Measurements from ENCODE around the gene ELMO1.

- TF ChIP-seq, protein P1, sequence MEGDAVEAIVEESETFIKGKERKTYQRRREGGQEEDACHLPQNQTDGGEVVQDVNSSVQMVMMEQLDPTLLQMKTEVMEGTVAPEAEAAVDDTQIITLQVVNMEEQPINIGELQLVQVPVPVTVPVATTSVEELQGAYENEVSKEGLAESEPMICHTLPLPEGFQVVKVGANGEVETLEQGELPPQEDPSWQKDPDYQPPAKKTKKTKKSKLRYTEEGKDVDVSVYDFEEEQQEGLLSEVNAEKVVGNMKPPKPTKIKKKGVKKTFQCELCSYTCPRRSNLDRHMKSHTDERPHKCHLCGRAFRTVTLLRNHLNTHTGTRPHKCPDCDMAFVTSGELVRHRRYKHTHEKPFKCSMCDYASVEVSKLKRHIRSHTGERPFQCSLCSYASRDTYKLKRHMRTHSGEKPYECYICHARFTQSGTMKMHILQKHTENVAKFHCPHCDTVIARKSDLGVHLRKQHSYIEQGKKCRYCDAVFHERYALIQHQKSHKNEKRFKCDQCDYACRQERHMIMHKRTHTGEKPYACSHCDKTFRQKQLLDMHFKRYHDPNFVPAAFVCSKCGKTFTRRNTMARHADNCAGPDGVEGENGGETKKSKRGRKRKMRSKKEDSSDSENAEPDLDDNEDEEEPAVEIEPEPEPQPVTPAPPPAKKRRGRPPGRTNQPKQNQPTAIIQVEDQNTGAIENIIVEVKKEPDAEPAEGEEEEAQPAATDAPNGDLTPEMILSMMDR (IDR thresholded peaks at IDR 0.05): no peak
- no peak for TF ChIP-seq POLR2A (IDR thresholded peaks at IDR 0.05)
These were observed 502.9 kb downstream of the ELMO1 start for GRCh38 chr7:36945612-36946400.
